Measurements from ENCODE around the gene CD79B. TPM values are rescaled to one million over a fixed set of nuclear protein-coding genes. Genes with fewer than 3 reads are reported as not detected.
"Not testable (repeated sequence)": the region's sequence is repeated elsewhere in the genome, so short reads cannot be mapped to it uniquely, and the experiment has no call there.

Gene CD79B
- total RNA-seq, 1 experiment from 2014 or later = 3.1 TPM

DNA sequence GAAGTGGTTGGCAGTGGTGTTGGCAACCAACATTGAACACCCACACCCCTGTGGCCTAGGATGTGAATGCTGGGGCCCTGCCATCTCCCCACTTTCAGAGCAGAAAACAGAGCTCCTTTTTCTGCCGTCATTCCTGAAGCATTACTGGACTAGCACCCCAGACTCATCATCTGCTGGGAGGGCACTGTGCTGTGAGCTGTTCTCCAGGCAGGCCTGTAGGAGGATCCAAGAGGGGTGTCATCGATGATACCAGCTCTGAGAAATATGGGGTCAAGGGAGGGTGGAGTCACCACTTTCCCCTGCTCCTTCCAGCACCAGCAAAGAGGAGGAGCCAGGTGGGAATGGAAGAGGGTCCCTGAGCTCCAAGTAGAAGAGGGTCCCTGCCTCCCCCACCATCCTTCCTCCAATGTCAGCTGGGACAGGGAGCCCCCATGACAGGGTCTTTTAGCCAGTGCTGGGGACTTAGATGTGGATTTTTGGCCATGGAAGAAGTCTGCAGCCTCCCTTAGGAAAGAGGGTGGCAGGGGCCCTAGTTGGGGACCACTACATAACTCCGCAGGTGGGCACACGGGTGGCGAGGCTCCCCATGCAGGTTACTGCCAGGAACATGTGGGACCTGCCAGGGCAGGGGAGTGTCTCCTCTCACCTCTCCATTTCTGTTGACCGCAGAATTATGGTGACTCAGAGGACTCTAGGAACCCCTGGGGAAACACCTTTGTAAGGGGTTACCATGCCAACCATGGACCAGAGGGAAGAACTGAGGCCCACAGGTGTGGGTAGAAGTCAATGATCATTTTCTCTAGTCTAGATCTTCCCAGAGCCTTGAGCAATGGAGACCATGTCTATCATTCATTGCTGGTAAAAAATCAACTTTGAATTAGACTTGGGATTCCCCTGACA is 33.0 kb downstream of the CD79B start:
- DNase-seq (ENCODE audit: low read depth, low spot score); in situ Hi-C loops (cut with HindIII; ENCODE audit: low pct_unique_long_range_greater_than_20kb, low sequenced_read_pairs): not testable (repeated sequence)

DNA sequence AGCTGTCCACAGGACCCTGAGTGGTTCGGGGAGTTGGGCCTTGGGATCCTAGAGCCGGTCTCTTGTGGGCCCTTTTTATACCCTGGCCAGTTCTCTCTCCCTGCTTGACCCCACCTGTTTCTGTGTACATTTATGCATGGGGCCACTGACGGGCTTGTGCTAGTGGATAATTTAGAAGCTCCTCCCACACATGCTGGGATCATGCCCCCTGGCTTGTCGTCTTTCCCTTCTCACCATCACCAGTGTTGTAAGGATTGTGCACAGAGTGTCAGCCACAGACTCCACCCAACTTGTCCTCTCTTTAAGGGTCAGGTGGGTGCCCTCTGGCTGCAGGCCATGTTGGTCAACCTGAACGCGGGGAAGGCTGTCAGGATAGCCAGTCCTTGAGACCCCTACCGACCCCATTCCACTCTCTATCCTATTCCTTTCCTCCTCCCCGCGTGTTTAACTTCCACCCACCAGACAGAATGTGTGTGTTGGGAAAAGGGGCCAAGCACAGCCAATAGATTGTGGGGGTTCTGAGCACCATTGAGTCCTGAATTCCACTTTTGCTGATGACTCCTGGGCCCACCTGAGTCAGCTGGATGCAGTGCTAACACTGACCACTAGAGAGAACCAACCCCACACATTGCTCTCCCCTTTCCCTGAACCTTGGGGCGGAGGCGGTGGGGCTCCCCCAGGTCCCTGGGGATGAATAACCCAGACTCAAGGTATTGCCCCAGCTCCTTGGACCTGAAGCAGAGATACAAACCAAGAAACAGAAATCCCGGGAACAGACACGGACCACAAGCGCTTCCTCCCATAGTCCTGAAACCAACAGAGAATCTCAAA is 35.4 kb downstream of the CD79B start, which contains the start of gene CSH1:
CSH1 (minus strand) TSS at position 51 of the 831 bp plus-strand sequence. CDS start 63 bp downstream, outside the sequence.
- DNase-seq (ENCODE audit: low read depth, low spot score); in situ Hi-C loops (cut with HindIII; ENCODE audit: low pct_unique_long_range_greater_than_20kb, low sequenced_read_pairs): not testable (repeated sequence)

DNA sequence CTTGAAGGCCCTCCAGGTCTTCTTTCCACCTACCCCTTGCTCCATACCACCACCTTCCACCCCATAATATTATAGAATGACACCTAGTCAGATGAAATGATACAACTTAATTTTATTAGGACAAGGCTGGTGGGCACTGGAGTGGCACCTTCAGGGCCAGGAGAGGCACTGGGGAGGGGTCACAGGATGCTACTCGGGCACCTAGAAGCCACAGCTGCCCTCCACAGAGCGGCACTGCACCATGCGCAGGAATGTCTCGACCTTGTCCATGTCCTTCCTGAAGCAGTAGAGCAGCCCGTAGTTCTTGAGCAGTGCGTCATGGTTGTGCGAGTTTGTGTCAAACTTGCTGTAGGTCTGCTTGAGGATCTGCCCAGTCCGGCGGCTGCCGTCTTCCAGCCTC is 37.3 kb downstream of the CD79B start:
- DNase-seq (ENCODE audit: low read depth, low spot score); in situ Hi-C loops (cut with HindIII; ENCODE audit: low pct_unique_long_range_greater_than_20kb, low sequenced_read_pairs): not testable (repeated sequence)

DNA sequence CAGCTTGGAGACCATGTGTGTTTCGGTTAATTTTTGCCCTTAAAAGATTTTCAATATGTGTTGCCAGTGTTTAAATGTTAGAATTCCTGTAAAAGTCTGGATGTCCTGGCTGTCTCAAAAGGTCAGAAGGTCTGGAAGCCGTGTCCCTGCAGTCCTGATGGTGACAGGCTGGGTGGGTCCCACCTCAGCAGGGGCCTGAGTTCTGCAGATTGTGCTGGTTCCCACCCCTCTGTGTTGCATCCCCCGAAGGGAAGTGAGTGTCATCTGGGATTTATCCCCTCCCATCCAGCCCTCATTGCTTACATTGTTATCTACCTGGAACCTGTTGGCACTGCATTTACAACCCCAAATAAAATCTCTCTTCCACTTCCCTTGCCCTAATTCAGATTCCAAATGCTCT is 38.1 kb downstream of the CD79B start:
- DNase-seq (ENCODE audit: low read depth, low spot score); in situ Hi-C loops (cut with HindIII; ENCODE audit: low pct_unique_long_range_greater_than_20kb, low sequenced_read_pairs): not testable (repeated sequence)

DNA sequence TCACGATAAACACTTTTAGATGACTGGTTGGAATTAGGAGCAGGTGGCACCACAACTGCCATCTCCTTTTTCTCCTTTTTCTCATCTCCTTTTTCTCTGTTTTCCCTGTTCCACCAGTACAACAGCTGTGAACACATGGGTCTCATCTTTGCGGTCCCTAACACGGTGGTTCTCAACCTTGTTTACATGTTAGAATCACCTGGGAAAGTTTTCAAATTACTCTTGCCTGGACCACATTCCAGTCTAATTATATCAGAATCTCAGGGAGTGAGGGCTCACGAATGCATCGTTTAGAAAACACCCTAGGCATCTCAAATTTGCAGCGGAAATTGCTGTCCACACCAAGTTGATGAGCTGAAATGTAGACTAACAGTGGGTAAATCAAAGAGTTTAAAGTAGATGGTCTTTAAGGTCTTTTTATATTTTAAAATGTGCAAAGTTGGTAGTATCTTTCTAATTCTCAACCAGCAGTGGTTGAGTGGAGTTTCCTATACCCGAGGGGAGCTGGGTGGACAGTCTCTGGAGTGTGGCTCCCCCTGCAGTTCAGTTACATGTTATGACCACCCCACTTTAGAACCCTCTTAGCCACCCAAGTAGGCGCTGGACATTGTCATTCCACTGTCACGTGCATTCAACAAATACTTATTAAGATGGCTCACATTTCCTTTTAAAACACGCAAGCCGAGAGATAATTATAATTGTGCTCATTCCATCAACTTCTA is 39.7 kb downstream of the CD79B start:
- in situ Hi-C loops (cut with HindIII; ENCODE audit: low pct_unique_long_range_greater_than_20kb, low sequenced_read_pairs) = not testable (repeated sequence)
- peak; percentile 36 for DNase-seq (ENCODE audit: low read depth, low spot score)

DNA sequence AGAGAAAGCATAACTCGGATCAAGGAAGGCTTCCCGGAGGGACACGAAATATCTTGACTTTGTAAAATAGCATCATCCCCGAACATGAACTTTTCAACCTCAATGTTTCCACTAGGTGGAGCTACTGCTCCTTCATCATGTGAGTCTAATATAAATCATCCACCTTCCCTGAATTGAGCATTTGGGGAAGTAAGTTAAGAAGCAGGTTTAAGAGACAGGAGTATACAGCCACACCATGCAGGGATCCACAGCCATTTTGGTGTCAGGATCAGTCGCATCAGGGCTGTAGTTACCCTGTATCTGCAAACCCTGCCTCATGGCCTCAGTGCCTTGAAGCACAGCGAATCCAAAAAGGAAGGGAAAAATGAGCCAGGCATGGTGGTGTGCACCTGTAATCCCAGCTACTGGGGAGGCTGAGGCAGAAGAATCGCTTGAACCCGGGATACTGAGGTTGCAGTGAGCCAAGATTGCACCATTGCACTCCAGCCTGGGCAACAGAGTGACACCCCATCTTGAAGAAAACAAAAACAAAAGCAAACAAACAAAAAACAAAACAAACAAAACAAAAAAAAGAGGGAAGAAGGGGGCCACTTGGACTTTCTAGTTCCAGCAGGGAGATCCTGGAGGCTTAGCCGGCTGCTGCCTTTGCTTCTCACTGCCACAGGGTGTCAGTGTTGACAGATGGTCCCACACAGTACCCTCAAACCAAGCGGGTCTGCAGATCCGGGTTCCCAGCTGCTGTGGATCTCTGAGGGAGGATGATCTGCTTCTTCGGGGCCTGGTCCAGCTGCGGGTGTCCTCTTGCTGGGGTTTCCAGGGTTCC is 42.9 kb downstream of the CD79B start:
- DNase-seq (ENCODE audit: low read depth, low spot score) = peak; percentile 69
- in situ Hi-C loops (cut with HindIII; ENCODE audit: low pct_unique_long_range_greater_than_20kb, low sequenced_read_pairs) = not testable (repeated sequence)

DNA sequence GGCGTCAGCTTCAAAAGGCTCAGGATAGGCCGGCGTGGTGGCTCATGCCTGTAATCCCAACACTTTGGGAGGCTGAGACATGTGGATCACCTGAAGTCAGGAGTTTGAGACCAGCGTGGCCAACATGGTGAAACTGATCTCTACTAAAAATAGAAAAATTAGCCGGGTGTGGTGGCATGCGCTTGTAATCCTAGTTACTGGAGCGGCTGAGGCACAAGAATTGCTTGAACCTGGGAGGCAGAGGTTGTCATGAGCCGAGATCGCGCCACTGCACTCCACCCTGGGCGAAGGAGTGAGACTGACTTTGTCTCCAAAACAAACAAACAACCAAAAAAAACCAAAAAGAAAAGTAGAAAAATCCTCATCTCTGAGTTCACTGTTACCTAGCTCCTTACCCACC is 47.0 kb downstream of the CD79B start:
- in situ Hi-C loops (cut with HindIII; ENCODE audit: low pct_unique_long_range_greater_than_20kb, low sequenced_read_pairs); DNase-seq (ENCODE audit: low read depth, low spot score): not testable (repeated sequence)

DNA sequence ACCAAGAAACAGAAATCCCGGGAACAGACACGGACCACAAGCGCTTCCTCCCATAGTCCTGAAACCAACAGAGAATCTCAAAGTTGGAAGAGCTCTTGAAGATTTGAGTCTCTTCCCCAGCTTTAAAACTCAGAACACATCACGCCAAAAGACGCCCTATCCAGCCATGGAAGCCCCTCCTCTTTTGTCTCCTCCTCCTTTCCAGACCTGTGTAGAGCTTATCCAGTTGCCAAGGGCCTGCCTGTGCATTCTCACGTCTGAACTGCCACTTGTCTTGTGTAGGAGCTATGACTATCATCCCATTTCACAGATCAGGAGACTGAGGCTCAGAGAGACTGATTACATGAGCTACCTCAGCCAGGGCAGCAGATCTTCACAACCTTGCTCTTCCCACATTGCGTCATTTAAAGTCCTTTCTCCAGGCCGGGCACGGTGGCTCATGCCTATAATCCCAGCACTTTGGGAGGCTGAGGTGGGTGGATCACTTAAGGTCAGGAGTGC is 49.5 kb downstream of the CD79B start:
- in situ Hi-C loops (cut with HindIII; ENCODE audit: low pct_unique_long_range_greater_than_20kb, low sequenced_read_pairs) = not testable (repeated sequence)
- peak; percentile 21 for DNase-seq (ENCODE audit: low read depth, low spot score)

DNA sequence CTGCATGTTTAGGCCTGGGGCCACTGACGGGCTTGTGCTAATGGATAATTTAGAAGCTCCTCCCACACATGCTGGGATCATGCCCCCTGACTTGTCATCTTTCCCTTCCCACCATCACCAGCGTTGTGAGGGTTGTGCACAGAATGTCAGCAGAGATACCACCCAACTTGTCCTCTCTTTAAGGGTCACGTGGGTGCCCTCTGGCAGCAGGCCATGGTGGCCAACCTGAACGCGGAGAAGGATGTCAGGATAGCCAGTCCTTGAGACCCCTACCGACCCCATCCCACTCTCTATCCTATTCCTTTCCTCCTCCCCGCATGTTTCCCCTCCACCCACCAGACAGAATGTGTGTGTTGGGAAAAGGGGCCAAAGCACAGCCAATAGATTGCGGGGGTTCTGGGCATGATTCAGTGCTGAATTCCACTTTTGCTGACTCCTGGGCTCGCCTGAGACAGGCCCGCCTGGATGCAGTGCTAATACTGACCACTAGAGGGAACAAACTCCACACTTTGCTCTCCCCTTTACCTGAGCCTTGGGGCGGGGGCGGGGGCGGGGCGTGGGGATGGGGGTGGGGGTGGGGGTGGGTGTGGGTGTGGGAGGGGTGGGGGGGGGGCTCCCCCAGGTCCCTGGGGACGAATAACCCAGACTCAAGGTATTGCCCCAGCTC is 50.1 kb downstream of the CD79B start, which contains the start of gene GH2:
GH2 (minus strand) TSS at position 10 of the 667 bp plus-strand sequence. CDS start 143 bp downstream, outside the sequence.
- in situ Hi-C loops (cut with HindIII; ENCODE audit: low pct_unique_long_range_greater_than_20kb, low sequenced_read_pairs) = no loop called here
- peak; percentile 80 for DNase-seq (ENCODE audit: low read depth, low spot score)

DNA sequence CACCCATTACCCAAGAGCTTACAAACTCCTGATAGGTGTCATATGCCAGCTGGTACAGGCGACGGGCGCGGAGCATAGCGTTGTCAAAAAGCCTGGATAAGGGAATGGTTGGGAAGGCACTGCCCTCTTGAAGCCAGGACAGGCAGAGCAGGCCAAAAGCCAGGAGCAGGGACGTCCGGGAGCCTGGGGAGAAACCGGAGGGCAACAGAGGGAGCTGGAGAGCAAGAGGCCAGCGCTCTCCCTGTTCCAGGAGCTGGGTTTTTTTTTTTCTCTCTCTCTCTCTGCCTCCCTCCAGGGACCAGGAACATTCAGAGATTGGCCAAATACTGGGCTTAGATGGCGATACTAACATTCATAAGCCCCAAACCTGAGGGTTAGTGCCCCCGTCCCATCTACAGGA is 50.8 kb downstream of the CD79B start:
- in situ Hi-C loops (cut with HindIII; ENCODE audit: low pct_unique_long_range_greater_than_20kb, low sequenced_read_pairs) = not testable (repeated sequence)
- peak; percentile 37 for DNase-seq (ENCODE audit: low read depth, low spot score)

DNA sequence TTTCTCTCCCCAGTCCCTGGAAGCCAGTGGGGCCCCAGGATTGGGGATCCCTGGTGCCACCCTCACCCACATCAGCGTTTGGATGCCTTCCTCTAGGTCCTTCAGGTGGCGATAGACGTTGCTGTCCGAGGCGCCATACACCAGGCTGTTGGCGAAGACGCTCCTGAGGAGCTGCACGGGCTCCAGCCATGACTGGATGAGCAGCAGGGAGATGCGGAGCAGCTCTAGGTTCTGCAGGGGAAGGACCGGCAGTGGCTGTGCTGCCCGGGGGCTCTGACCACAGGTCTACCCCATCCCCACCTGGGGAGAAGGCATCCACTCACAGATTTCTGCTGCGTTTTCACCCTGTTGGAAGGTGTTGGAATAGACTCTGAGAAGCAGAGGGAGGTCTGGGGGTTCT is 51.4 kb downstream of the CD79B start:
- DNase-seq (ENCODE audit: low read depth, low spot score) = no peak
- in situ Hi-C loops (cut with HindIII; ENCODE audit: low pct_unique_long_range_greater_than_20kb, low sequenced_read_pairs) = no loop called here

Small RNA genes lying within 50 kb of the gene (small RNA-seq; reads per million reads assigned to genes)
- gene AC040958.1 = 0 reads per million in 2 experiments
- gene AC127029.1 = 0 reads per million in 2 experiments
- gene GH1 = 0 reads per million in 2 experiments

Other genes starting within 250 kb of the CD79B start
- 12.0 and 18.6 TPM in 2 replicates for gene LIMD2, start 232.2 kb downstream of the CD79B start, total RNA-seq (2014; rRNA removed; shearing (Covaris generic))
- 11.9 and 14.6 TPM in 2 replicates for gene STRADA, start 190.5 kb downstream of the CD79B start, total RNA-seq (2014; rRNA removed; shearing (Covaris generic))
- gene CCDC47, start 158.7 kb downstream of the CD79B start, total RNA-seq (2014; rRNA removed; shearing (Covaris generic)) = 105 and 109 TPM in 2 replicates
- gene DDX42, start 158.2 kb downstream of the CD79B start, total RNA-seq (2014; rRNA removed; shearing (Covaris generic)) = 56.8 and 60.2 TPM in 2 replicates
- 21.8 and 30.8 TPM in 2 replicates for gene PSMC5, start 104.9 kb downstream of the CD79B start, total RNA-seq (2014; rRNA removed; shearing (Covaris generic))
- 42.4 and 51.6 TPM in 2 replicates for gene FTSJ3, start 104.7 kb downstream of the CD79B start, total RNA-seq (2014; rRNA removed; shearing (Covaris generic))
- gene SMARCD2, start 89.6 kb downstream of the CD79B start, total RNA-seq (2014; rRNA removed; shearing (Covaris generic)) = 146 and 160 TPM in 2 replicates
- not detected in 2 replicates for gene CSH2, start 58.7 kb downstream of the CD79B start, total RNA-seq (2014; rRNA removed; shearing (Covaris generic))
- not detected in 2 replicates for gene GH2, start 50.4 kb downstream of the CD79B start, total RNA-seq (2014; rRNA removed; shearing (Covaris generic))
- gene CSH1, start 35.8 kb downstream of the CD79B start, total RNA-seq (2014; rRNA removed; shearing (Covaris generic)) = not detected in 2 replicates
- gene CSHL1, start 21.1 kb downstream of the CD79B start, total RNA-seq (2014; rRNA removed; shearing (Covaris generic)) = not detected in 2 replicates
- not detected in 2 replicates for gene GH1, start 13.5 kb downstream of the CD79B start, total RNA-seq (2014; rRNA removed; shearing (Covaris generic))
- not detected in 2 replicates for gene SCN4A, start 40.6 kb upstream of the CD79B start, total RNA-seq (2014; rRNA removed; shearing (Covaris generic))
- gene PRR29, start 66.0 kb upstream of the CD79B start, total RNA-seq (2014; rRNA removed; shearing (Covaris generic)) = 0.13 TPM in 1 of 2 replicates, not detected in the other
- gene ICAM2, start 88.3 kb upstream of the CD79B start, total RNA-seq (2014; rRNA removed; shearing (Covaris generic)) = 0.71 TPM in 1 of 2 replicates, not detected in the other
- gene ERN1, start 197.8 kb upstream of the CD79B start, total RNA-seq (2014; rRNA removed; shearing (Covaris generic)) = 6.2 and 7.2 TPM in 2 replicates

Data from SK-MEL-5 (cell line).